Hepatic stellate cell (primary cell): ENCODE results near the gene CLDN9.

Experiments used
- DNase-seq: peaks from one replicate; pipeline ENCODE4 v3.0.0; 2011; ENCODE audit warnings: low spot score

CLDN9 gene

DNA sequence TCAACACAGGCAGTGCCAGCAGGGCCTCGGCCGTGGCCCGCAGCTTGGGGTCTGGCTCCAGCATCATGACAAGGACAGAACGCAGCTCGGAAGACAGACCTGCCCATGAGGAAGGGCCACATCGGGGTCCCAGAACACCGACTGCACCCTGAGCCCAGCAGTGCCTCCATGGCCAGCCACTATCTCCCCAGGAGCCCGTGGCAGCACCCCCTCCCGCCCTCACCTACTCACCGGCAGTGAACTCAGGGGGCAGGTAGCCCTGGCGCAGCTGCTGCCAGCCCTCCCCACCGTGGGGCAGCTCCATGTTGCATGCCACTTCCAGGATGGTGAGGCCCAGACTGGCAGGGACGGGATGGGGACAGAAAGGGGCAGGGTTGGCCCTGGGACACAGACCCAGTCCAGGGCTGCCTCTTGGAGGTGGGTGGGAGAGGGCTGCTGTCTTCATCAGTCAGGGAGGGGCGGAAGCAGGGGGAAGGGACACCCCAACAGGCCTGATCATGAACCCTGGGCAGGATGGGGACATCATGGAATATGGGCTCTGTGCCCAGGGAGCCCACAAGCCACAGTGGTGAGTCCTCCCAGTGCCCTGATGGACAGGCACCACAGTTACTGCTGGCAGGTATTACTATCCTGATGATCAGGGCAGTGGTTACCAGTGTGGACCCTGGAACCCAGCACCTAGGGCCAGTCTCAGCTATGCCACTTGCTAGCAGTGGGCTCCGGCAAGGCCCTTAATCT lies 38.2 kb upstream of the CLDN9 start:
- no peak for DNase-seq

DNA sequence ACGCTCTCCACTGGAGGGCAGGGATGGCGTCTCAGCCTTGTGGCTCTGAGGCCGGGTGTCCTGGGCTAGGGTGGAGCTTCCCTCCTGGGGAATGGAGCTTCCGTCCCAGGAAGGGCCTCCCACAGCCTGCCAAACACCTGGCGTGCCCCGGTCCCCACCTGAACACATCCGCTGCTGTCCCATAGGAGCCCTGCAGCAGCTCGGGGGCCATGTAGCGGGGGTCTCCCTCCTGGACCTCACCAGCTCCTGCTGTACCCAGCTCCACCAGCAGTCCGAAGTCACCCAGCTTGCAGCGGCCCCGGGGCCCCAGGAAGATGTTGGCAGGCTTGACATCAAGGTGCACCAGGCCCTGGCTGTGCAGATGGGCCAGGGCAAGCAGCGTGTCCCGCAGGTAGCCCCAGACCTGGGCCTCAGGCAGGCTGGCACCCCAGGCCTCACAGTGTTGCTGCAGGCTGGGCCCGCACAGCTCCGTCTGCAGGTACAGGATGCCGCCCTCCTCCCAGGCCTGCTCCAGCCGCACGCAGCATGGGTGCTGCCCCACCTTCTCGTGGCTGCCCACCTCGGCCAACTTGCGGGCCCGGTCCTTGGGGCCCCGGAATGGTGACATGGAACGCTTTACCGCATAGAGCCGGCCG lies 37.4 kb upstream of the CLDN9 start:
- no peak for DNase-seq

DNA sequence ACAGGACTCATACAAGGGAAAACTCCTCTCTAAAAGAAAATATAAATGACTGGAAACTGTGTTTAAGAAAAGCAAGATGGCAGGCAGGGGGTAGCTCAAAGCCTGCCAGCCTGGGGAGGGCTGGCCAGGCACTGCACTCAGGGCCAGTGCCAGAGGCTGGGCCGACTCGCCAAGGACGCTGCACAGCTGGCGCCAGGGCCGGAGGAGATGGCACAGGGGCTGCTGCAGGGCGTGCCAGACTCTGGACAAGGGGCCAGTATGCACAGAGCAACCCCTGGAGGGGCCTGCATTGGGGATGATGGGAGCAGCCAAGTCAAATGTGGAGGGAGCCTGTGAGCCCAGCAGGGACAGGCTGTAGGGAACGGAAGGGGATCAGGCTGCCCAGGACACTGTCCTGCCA lies 36.5 kb upstream of the CLDN9 start:
- no peak for DNase-seq

DNA sequence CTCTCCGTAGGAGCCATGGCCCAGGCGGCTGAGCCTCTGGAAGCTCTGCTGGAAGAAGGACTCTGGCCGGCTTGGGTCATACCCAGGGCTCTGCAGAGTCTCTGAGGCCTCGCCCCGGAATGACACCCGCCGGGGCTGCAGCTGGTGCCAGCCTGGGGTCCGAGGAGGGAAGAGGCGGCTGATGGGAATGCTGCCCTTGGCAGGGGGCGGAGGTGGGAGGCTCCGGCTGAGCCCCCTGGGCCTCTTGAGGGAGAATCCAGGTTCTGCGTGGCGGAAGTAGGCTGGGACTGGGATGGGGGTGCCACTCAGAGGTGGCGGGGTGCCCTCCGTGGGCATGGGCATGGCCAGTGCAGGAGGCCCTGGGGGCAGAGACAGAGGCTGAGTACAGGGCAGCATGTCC lies 36.0 kb upstream of the CLDN9 start:
- DNase-seq, result no peak

DNA sequence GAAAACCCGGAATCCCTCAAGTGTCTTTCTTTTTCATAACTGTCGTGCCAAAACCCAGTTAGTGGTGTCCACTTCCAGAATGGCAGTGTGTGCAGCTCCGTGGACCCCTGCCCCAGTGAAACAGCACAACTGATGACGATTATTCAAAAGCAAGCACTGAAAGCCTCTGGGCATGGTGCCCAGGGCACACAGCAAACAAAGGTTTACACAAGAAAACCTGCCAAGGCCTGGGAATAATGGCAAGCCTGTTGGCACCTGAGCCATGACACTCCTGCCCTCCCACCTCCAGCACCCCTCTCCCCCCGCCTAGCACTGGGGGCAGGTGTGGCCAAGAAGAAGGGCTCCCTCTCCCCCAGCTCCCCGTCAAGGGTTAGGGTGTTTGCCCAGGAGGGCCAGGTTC lies 35.3 kb upstream of the CLDN9 start:
- no peak for DNase-seq

DNA sequence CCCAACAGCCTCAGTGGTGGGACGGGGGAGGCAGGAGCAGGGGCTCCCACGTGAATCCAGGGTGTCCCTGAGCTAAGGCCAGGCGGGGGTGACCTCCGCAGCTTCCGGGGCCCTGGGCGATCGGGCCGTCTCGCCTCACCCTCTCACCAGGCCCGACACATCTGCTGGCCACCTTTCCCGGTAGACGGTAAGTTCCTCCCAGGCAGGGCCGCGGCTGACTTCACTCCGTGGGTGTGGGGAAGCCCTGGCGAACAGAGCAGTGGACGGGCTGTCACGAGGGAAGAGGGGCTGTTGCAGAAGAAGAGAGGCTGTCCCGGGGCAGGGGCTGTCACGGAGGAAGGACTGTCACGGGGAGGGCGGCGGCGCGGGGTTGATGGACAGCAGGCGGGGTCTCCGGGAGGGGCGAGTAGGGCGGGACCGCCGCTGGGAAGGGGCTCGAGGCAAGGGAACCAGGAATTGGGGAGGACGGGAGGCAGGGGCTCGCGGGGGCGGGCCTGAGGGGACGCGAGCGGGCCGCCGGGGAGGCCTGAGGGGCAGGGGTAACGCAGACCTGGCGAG lies 33.0 kb upstream of the CLDN9 start:
- DNase-seq, result no peak

DNA sequence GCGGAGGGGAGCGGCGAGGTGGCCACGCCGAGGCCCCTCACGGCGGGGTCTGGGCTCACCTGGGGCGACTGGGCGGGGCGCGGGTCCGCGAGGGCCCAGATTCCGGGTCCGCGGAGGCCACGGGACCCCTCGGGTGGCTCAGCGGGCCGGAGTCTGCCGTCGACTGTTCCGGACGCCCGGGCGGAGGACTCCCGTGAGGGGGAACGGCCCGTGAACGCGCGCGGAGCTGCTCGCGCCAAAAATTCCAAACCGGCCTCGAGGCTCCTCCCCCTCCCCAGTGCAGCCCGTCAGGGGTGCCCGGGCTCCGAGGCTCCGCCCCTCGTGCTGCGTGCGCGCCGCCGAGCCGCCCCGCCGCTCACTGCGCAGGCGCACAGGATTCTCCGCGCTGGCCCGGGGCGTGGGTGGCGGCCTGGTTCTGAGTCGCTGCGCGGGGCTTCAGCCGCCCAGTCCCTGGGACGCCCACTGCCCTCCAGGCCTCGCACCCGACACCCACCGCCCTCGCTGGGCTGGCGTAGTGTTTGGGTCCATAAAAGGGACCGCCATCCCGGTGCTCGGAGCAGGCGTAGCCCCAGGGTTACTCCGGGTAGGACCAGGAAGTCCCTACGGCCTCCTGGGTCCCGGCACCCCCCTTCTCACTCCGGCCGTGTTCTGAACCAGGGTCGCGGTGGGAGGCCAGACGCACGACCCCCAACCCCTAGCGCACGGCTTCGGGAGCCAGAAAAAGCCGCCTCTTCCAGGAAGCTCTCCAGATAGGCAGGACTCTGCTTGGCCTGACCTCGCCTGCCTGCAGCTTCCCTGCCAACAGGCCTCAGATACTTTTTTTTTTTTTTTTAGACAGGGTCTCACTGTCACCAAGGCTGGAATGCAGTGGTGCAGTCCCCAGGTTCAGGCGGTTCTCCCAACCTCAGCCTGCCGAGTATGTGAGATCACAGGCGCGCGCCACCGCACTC lies 32.2 kb upstream of the CLDN9 start, which contains the start of gene PKMYT1:
TSS of gene PKMYT1 (minus strand) at position 220 of the 950 bp plus-strand sequence. CDS start 789 bp downstream, outside the sequence.
- peak; percentile 100 for DNase-seq

DNA sequence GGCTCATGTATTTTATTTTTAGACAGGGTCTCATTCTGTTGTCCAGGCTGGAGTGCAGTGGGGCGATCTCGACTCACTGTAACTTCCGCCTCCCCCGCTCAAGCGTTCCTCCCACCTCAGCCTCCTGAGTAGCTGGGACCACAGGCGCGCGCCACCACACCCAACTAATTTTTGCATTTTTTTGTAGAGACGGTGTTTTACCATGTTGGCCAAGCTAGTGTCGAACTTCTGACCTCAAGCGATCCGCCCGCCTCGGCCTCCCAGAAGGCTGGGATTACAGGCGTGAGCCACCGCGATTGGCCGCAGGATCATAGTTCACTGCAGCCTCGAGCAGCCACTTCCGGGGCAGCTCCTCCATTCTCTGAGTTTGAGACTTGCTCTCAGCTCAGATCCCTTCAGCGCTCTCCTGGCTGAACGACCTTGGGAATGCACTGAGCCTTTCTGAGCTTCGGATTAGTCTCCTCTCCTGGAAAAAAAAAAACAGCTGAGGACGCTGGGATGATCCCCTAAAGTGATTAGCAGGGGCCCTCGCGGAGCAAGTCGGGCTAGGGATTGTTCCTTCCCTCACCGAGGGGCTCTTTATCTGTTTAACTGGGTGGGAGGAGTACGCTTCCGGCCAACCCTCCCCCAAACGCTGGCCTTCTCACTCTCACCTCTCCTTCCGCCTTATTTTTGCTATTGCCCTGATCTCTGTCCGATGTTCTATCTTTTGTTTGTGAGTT lies 31.4 kb upstream of the CLDN9 start:
- no peak for DNase-seq

DNA sequence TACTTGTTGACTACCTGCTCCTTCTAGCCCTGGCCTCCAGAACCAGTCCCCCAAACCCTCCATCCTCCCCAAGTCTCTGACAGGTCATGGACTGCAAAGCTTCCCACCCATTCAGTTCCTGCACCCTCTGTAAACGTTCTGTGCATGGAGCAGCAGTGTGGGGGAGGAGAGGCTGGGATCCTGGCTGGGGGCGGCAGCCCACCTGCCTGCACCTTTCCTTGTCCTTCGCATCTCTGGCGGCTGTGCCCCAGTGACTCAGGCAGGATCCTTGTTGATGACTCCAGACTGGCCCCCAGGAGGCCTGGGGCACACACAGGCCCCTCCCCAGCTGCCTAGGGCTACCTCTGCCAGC lies 30.8 kb upstream of the CLDN9 start:
- DNase-seq, result no peak

DNA sequence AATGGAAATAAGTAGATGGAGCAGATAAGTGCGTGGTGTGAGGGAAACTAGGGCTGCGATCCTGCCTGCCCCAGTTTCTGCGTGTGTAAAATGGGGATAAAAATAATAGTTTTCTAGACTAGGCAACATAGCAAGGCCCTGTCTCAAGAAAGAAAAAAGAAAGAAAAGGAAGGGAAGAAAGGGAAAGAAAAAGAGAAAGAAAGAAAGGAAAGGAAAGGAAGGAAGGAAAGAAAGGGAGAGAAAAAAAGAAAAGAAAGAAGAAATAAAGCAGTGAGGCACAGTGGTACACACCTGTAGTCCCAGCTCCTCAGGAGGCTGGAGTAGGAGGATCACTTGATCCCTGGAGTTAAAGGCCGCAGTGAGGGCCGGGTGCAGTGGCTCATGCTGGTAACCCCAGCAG lies 30.3 kb upstream of the CLDN9 start:
- no peak for DNase-seq

DNA sequence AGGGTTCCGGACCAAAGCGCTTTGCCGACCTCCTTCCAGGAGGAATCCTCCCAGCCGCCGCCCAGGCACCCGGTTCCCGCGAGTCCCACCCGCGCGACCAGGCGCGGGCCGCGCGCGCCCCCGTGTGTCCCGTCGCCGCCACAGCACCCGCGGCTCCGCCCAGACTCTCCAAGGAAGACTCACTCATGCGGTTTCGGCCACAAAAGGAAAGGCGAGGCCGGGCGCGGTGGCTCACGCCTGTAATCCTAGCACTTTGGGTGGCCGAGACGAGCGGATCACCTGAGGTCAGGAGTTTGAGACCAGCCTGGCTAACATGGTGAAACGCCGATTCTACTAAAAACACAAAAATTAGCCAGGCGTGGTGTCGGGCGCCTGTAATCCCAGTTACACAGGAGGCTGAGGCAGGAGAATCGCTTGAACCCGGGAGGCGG lies 29.0 kb upstream of the CLDN9 start:
- peak; percentile 97 for DNase-seq

DNA sequence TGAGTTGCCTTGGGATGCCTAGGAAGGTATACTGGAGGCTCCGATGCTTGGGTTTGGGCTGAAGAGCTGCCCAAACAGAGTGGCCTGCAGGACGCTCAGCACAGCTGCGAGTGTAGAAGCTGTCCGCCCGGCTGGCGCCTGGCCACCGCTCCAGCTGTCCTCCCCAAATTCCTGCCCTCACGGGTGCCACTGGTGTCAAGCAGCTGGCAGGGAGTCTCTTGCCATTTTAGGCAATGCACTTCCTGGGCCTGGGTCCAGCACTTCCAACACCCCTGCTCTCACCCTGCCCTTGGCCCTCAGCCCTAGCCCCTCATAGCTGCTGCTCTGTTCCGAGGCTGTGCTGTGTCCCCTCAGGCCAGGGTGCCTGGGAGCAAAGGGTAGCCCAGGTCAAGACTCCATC lies 27.3 kb upstream of the CLDN9 start:
- DNase-seq, result no peak

DNA sequence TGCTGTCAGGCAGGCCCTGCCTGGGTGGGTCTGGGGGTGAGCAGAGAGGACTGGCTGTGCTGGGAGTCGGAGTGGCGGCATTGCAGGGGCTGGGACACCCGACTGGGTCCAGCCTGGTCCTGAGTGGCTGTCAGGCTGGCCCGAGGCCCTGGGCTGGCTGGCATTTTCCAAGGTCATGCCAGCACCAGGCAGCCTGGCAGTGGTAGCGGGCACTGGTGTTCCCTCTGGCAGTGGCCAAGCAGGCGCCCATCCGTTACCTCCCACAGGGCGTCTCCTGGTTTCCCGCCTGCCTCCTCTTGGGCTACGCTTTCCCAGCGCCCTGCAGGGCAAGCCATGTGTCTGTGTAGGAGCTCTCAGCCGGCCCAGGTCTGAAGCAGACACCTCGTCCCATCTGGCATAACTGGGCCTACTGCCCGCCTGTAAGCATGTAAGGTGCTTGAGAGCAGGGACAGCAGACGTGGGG lies 26.8 kb upstream of the CLDN9 start:
- no peak for DNase-seq

DNA sequence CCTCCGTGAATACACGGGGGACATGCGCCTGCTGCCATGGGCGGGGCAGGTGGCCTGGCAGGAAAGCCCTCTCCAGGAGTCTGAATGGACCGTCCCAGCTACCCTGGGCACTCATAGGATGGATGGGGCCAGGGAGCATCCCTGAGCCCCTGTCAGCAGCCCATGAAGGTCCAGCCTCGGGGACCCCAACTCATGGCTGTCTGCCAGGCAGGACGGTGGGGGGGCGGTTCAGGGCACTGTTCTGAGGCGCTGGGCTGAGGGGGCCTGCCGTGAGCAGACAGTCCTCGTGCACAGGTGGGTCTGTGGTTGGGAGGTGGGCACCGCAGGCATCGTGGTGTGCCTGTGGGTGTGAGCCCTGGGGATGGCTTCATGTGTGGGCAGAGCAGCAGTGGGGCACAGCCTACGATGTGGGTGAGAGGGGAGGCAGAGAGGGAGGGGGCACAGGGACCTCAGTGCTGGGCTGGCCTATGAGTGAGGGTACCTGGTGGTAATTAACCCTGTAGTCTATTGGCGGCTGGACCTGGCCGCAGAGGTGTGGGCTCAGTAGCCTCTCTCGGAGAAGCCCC lies 26.0 kb upstream of the CLDN9 start:
- DNase-seq, result no peak

DNA sequence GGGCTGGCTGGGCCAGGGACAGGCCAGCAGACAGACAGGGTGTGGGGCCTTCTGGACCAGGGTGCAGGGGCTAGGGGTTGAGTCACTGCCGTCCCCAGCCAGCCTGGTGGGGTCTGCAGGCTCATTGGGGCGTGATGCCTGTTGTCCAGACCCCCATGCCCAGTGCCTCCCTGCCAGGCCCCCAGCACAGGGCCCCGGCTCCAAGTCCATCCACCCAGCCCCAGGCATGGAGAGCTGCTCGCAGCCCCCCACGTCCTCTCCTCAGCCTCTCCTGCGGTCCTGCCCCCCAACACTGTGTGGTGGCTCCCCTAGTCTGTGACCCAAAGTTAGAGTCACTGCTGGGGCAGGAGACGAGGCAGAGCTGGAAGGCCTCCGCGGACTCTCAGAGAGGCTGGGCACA lies 25.4 kb upstream of the CLDN9 start:
- DNase-seq, result no peak

DNA sequence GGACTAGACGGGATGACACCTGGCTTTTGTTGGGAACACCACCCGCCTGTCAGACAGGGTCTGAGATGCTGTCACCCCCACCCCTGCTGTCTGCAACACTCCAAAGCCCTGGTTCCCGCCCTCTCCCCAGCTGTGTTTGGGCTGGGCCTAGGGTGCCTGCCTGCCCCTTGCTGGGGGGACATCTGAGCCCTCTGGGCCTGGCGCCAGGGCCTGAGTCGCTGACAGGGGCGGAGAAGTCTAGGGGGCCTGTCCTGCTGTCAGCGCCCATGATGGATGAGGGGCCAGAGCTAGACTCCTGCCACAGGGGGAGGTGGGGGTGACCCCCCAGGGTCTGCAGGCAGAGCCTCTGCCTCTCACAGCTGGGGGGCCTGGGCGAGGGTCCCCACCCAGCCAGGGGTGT lies 24.9 kb upstream of the CLDN9 start:
- DNase-seq, result no peak

DNA sequence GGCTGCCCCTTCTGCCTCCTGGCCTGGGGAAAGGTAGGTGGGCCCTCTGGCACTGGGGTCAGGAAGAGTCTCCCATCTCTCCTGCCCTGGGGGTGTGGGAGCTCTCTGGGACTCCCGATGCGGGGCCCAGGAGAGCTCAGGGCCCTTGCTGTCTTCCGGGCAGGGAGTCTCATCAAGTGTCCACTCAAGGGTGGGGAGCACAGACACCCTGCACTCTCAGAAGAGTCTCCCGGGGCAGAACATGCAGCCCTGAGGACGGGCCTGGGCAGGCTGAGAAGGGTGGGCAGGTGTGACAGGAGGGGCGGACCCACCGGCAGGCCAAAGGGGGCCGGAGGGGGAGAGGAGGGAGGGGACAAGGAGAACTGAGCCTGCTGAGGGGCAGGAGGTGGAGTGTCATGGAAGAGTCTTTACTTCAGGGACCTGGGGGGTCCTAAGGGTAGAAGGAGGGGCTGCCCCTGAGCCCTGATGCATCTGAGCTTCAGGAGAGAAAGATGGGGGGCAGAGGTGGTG lies 24.1 kb upstream of the CLDN9 start:
- no peak for DNase-seq

DNA sequence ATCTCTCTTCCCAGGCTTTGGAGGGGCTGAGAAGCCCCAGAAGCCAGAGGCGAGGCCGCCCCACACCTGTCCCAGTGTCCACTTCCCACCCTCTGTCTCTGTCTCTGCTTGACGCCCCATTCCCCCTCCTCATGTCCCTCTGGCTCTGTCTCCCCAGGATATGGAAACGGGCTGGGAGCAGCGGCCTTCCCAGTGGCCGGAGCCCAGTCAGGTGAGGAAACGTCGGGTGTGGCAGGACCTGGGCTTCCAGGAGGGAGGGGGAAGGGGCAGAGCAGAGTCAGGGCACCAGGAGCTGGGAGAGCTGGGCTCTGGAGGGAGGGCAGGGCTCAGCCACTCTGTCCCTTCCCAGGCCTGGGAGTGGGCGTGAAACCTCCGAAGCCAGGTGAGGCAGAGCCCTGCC lies 21.8 kb upstream of the CLDN9 start:
- no peak for DNase-seq

DNA sequence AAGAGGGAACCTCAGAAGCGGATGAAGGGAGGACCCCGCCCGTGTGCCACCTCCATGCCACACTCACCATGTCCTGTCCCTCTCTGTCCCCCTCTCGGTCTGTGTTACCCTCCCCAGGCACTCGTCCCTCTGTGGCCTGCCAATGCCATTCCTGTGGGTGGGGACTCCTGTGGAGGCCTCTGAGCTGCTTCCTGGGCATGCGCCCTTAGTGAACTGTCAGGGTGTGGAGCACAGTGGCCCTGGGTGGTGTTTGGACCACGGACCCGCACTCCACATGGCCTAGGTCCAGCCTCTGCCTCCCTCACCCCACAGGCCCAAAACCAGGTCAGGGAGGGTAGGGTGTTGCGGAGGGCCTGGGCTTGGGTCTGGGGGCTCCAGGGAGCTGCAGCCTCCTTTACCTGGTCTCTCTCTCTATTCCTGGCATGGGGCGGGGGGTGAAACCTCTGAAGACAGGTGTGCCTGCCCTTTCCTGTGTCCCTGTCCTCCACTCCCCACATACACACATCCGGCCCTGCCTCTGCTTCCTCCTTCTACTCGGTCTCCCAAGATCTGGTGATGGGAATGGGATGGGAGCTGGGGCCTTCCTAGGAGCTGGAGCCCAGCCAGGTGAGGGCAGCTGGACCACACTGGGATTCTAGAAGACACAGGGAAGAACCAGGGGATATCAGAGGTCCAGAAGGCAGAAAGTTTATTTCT lies 21.0 kb upstream of the CLDN9 start:
- DNase-seq, result no peak

DNA sequence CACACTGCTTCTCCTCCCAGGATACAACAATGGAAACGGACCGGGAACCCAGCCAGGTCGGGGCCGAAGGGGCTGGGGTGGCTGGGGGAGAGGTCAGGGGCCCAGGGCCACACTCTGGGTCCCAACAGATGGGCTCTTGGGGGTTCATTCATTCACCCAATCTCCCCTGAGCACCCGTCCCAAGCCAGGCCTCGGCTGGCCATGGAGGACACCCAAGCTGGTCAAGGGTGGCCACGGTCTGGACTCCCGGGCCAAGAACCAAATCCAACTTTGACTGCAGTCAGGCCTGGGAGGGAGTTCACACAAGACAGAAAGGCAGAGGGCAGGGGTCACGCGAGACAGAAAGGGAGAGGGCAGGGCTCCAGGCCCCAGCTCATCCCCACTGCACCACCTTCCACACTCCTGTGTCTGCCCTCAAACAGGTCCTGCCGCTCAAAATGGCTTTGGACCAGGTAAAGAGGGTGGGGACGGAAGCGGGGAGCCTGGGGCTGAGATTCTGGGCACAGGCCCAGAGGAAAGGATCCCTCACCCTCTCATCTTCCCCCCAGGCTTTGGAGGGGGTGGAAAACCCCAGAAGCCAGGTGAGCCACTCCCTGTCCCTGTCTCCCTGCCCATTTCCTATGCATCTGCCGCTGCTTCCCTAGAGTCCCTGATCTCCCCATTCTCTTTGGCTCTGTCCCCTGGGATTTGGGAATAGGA lies 20.2 kb upstream of the CLDN9 start:
- no peak for DNase-seq
